IMR-90 (cell line): Measurements from ENCODE around the gene MECP2. TPM values are rescaled to one million over a fixed set of nuclear protein-coding genes. Genes with fewer than 3 reads are reported as not detected.

ENCODE experiments used
- ATAC-seq: fragments of 200-7000 bp; cut with Tn5 transposase; 2 replicates; pipeline ENCODE4 v1.9.1; 2020; ENCODE audit warnings: low read depth, mild to moderate bottlenecking, moderate library complexity
- BruUV-seq: library from RNA; stranded (reverse); fragments of 400-500 nt; replicated peaks from 2 replicates; lab custom pipeline; 2021; lab: Mats Ljungman, UMichigan
- CTCF ChIA-PET: fragments of 300-600 bp; formaldehyde crosslinking; extraction: SDS; loops from one replicate; lab custom pipeline; 2021; ENCODE audit warnings: antibody characterized with exemption; lab: Yijun Ruan, JAX
- POLR2A ChIA-PET: fragments of 300-600 bp; sonication (Branson Sonifier 250); formaldehyde crosslinking; loops from one replicate; lab custom pipeline; 2022; ENCODE audit warnings: antibody characterized with exemption; ENCODE audit not compliant: unreplicated experiment; lab: Charles Lee
- DNase-seq: peaks from one replicate; pipeline ENCODE4 v3.0.0; 2013
- H2AFZ ChIP-seq: replicated peaks from 2 replicates; pipeline ENCODE3; 2013; ENCODE audit warnings: low read length, mild to moderate bottlenecking; ENCODE audit not compliant: poor library complexity
- H2AK5ac ChIP-seq: 2 replicates; pipeline ENCODE4 v1.6.1; 2013; ENCODE audit warnings: low read depth, low read length, inconsistent platforms
- H2AK9ac ChIP-seq: replicated peaks from 2 replicates; pipeline ENCODE3; 2013; ENCODE audit warnings: mild to moderate bottlenecking, low read depth, low read length, moderate library complexity; ENCODE audit not compliant: poor library complexity
- H2BK120ac ChIP-seq: 2 replicates; pipeline ENCODE4 v1.6.1; 2013; ENCODE audit warnings: low read depth, low read length, inconsistent platforms
- H2BK15ac ChIP-seq: 3 replicates; pipeline ENCODE4 v1.6.1; 2013; ENCODE audit warnings: low read depth, low read length, inconsistent platforms
- H2BK20ac ChIP-seq: 2 replicates; pipeline ENCODE4 v1.6.1; 2013; ENCODE audit warnings: low read depth, mild to moderate bottlenecking, inconsistent platforms, low read length, moderate library complexity
- H2BK5ac ChIP-seq: 2 replicates; pipeline ENCODE4 v1.6.1; 2013; ENCODE audit warnings: mild to moderate bottlenecking, low read depth, low read length, inconsistent platforms; ENCODE audit not compliant: poor library complexity, severe bottlenecking
- H3K14ac ChIP-seq: replicated peaks from 2 replicates; pipeline ENCODE4 v1.6.1; 2013; ENCODE audit warnings: low read depth, low read length, inconsistent platforms
- H3K18ac ChIP-seq: 2 replicates; pipeline ENCODE4 v1.6.1; 2013; ENCODE audit warnings: low read depth, low read length, control low read depth
- H3K23ac ChIP-seq: 2 replicates; pipeline ENCODE4 v1.6.1; 2013; ENCODE audit warnings: low read depth, low read length, inconsistent platforms
- H3K27ac ChIP-seq: 2 replicates; pipeline ENCODE4 v1.5.1; 2013; ENCODE audit warnings: mild to moderate bottlenecking, control low read depth, low read length; ENCODE audit not compliant: insufficient read depth
- H3K27me3 ChIP-seq: 2 replicates; pipeline ENCODE4 v1.6.1; 2013; ENCODE audit warnings: low read length; ENCODE audit not compliant: control insufficient read depth, insufficient read depth
- H3K36me3 ChIP-seq: 2 replicates; pipeline ENCODE4 v1.6.1; 2013; ENCODE audit warnings: low read length, mixed read lengths; ENCODE audit not compliant: control insufficient read depth, insufficient read depth
- H3K4ac ChIP-seq: 2 replicates; pipeline ENCODE4 v1.6.1; 2013; ENCODE audit warnings: low read depth, low read length, inconsistent platforms
- H3K4me1 ChIP-seq: 2 replicates; pipeline ENCODE4 v1.6.1; 2013; ENCODE audit warnings: low read length, mixed read lengths; ENCODE audit not compliant: control insufficient read depth, insufficient read depth
- H3K4me2 ChIP-seq: 2 replicates; pipeline ENCODE4 v1.6.1; 2013; ENCODE audit warnings: low read depth, mild to moderate bottlenecking, control low read depth, low read length, moderate library complexity
- H3K4me3 ChIP-seq: 2 replicates; pipeline ENCODE4 v1.5.1; 2013; ENCODE audit warnings: low read depth, mild to moderate bottlenecking, control low read depth, low read length, moderate library complexity; ENCODE audit not compliant: insufficient read depth
- H3K56ac ChIP-seq: 2 replicates; pipeline ENCODE4 v1.6.1; 2013; ENCODE audit warnings: low read length, inconsistent platforms; ENCODE audit not compliant: insufficient read depth; ENCODE audit errors: extremely low read depth
- H3K79me1 ChIP-seq, 2 experiments: 2 replicates each; pipeline ENCODE4 v1.6.1; 2013; ENCODE audit warnings: low read length in 2 of 2, inconsistent platforms in 1 of 2, low read depth in 1 of 2
- H3K9ac ChIP-seq: 2 replicates; pipeline ENCODE4 v1.6.1; 2013; ENCODE audit warnings: low read depth, low read length, control low read depth
- H3K9me1 ChIP-seq: 2 replicates; pipeline ENCODE4 v1.6.1; 2013; ENCODE audit warnings: low read length, inconsistent platforms; ENCODE audit not compliant: insufficient read depth
- H3K9me3 ChIP-seq: 2 replicates; pipeline ENCODE4 v1.6.1; 2013; ENCODE audit warnings: low read length; ENCODE audit not compliant: control insufficient read depth, insufficient read depth
- H4K20me1 ChIP-seq: 2 replicates; pipeline ENCODE4 v1.6.1; 2013; ENCODE audit warnings: low read length, inconsistent platforms; ENCODE audit not compliant: insufficient read depth
- H4K5ac ChIP-seq: 2 replicates; pipeline ENCODE4 v1.6.1; 2013; ENCODE audit warnings: mild to moderate bottlenecking, low read depth, low read length, control low read depth
- H4K8ac ChIP-seq, 2 experiments: 2 replicates each; pipeline ENCODE4 v1.6.1; 2013; ENCODE audit warnings: low read depth in 2 of 2, low read length in 2 of 2, control low read depth in 1 of 2, inconsistent platforms in 1 of 2
- H4K91ac ChIP-seq: 2 replicates; pipeline ENCODE4 v1.6.1; 2013; ENCODE audit warnings: low read depth, low read length, inconsistent platforms; ENCODE audit not compliant: insufficient read depth
- MAFK ChIP-seq: IDR thresholded peaks from 2 replicates; pipeline ENCODE4 v1.6.1; 2012; ENCODE audit warnings: low read depth, low read length, improper control_type of control experiment
- MAZ ChIP-seq: IDR thresholded peaks from 2 replicates; pipeline ENCODE4 v1.6.1; 2012; ENCODE audit warnings: low read depth, mild to moderate bottlenecking, low read length, improper control_type of control experiment, moderate library complexity, borderline replicate concordance
- WGBS, 2 experiments: methylation state at CpG; one replicate each; pipeline versions ENCODE4 v1.1.5 to v1.1.7; 2013; ENCODE audit warnings: missing lambda C conversion rate in 2 of 2; ENCODE audit not compliant: insufficient read length in 1 of 2; ENCODE audit errors: extremely low coverage in 2 of 2; 5-methylcytosine and 5-hydroxymethylcytosine counted together
- dilution Hi-C: fragments of 300-500 bp; cut with HindIII; formaldehyde crosslinking; loops from one replicate; pipeline ENCODE4 v1.14.3; 2018; ENCODE audit warnings: low sequenced_read_pairs; ENCODE audit not compliant: unreplicated experiment
- in situ Hi-C: fragments of 300-500 bp; cut with MboI; formaldehyde crosslinking; loops from 3 replicates; pipeline ENCODE4 v1.14.3; 2019; ENCODE audit warnings: low sequenced_read_pairs, inconsistent platforms, mixed read lengths
- intact Hi-C: fragments of 100-400 bp; cut with micrococcal nuclease; formaldehyde crosslinking; loops from 2 replicates; pipeline ENCODE4 v1.10.0; 2022
- polyA plus RNA-seq, 3 experiments: library from polyadenylated mRNA; depleted of rRNA; stranded (reverse); fragments of >200 nt; gene quantifications; 2 replicates each; pipeline ENCODE4 v1.2.3, GENCODE V29; 2012; ENCODE audit warnings: low replicate concordance in 1 of 3
- total RNA-seq: library from RNA; depleted of rRNA; stranded (reverse); fragments of >200 nt; gene quantifications from 2 replicates; pipeline ENCODE4 v1.2.3, GENCODE V29; 2012

The MECP2 gene
- total and polyA plus RNA-seq, 2 of the 4 experiments (the other 2 are of a cell fraction): 8.4 to 10.1 TPM

- peak overlapping the region; percentile 82 for H2AFZ ChIP-seq
- H2BK20ac ChIP-seq: no peak overlapping the region
- POLR2A ChIA-PET: no interaction called here
- H3K9me1 ChIP-seq: no peaks in the 10 kb centered on the region
- H4K8ac ChIP-seq: peak overlapping the region; percentile 80 to 86
- peak overlapping the region; percentile 59 for H3K4me3 ChIP-seq
- no peak for TF ChIP-seq MAZ
- TF ChIP-seq MAFK: no peak
- DNase-seq (no peak), ATAC-seq (peak; percentile 7; the same call in 1 of the 2 replicates)
- peaks cover 18% of the 10 kb centered on the region; the same call in 1 of the 2 replicates for H3K36me3 ChIP-seq
- peak overlapping the region; percentile 91 for H3K9ac ChIP-seq
- H3K79me1 ChIP-seq: peaks cover 0 to 20% of the 10 kb centered on the region in 2 experiments; a peak in 2 of 4 replicates
- peak overlapping the region; percentile 83 for H3K14ac ChIP-seq
- dilution Hi-C loops (no loop called here), in situ Hi-C loops (no loop called here), intact Hi-C loops (loop anchor here (1.0 kb wide), 1 partner anchor 21 kb away; no protein-coding TSS in a partner anchor)
- peak overlapping the region; percentile 89 for H2AK5ac ChIP-seq
- H3K4ac ChIP-seq: peak overlapping the region; percentile 78
- H3K27ac ChIP-seq: peak overlapping the region; percentile 90
- H3K4me2 ChIP-seq: peak overlapping the region; percentile 96
- CTCF ChIA-PET: no interaction called here
- 0 out of 2 replicates have a peak overlapping the region, but pooled peaks have one; percentile 3 for H3K56ac ChIP-seq
- BruUV-seq: TSS peak; percentile 30
- peak overlapping the region; percentile 74 for H2BK5ac ChIP-seq
- H2BK15ac ChIP-seq: no peak overlapping the region
- H3K23ac ChIP-seq: peak overlapping the region; percentile 71; the same call in 1 of the 2 replicates
- no peaks in the 10 kb centered on the region for H3K27me3 ChIP-seq
- H4K5ac ChIP-seq: peak overlapping the region; percentile 80
- peak overlapping the region; percentile 97 for H2AK9ac ChIP-seq
- H4K91ac ChIP-seq: peak overlapping the region; percentile 66
- 32% methylated on average over 36 of the region's 45 CpGs; no CpG with 5 or more reads in 1 of the 2 experiments for WGBS, 2 experiments
- peak overlapping the region; percentile 60; the same call in 1 of the 2 replicates for H3K18ac ChIP-seq
- peak overlapping the region; percentile 31; the same call in 1 of the 2 replicates for H2BK120ac ChIP-seq
- H4K20me1 ChIP-seq: no peaks in the 10 kb centered on the region
- H3K9me3 ChIP-seq: no peaks in the 10 kb centered on the region
- H3K4me1 ChIP-seq: peaks cover 24% of the 10 kb centered on the region
These were observed 78.4 kb downstream of the MECP2 start for GRCh38 chrX:154019061-154019621.
